ENCODE data around the gene ZNF442. TPM values are rescaled to one million over a fixed set of nuclear protein-coding genes. Genes with fewer than 3 reads are reported as not detected.

Gene ZNF442
- polyA plus RNA-seq, 2 of the 4 experiments (the other 2 are of a cell fraction): not detected

- CTCF ChIA-PET: no interaction called here
- Histone ChIP-seq H3K4me1 (no peaks in the 10 kb centered on the region), H3K4me3 (no peak overlapping the region), H3K27ac (no peak overlapping the region), H3K9me3 (no peaks in the 10 kb centered on the region; the same call in 2 of the 3 replicates), H3K4me2 (no peak overlapping the region)
- ATAC-seq: no peak
- no peak for DNase-seq (ENCODE audit: low read depth in 1 of 2, low spot score in 1 of 2)
- FAIRE-seq: no peak
- POLR2A ChIA-PET: no interaction called here
- TF ChIP-seq BCL3 (IDR thresholded peaks at IDR 0.05) (no peak), PBX3 (IDR thresholded peaks at IDR 0.05) (no peak), GATA3 (IDR thresholded peaks at IDR 0.05; ENCODE audit: borderline replicate concordance) (no peak), NPAS2 (CRISPR knock-in tag; IDR thresholded peaks at IDR 0.05; ENCODE audit: borderline replicate concordance) (no peak)
- WGBS (ENCODE audit: missing lambda C conversion rate): 38% methylated on average over 13 of the region's 13 CpGs
These were observed 46.6 kb downstream of the ZNF442 start for GRCh38 chr19:12318782-12319413.

GRCh38 chr19:12314553-12314952, 50.9 kb downstream of the ZNF442 start:
- H3K9me3 ChIP-seq: no peaks in the 10 kb centered on the region

More at GRCh38 chr19:12314553-12314952, 50.9 kb downstream of the ZNF442 start:
- POLR2A ChIA-PET: no interaction called here
- H3K27ac ChIP-seq: no peak overlapping the region
- H3K4me1 ChIP-seq: no peaks in the 10 kb centered on the region
- TF ChIP-seq JUNB (IDR thresholded peaks at IDR 0.05): no peak
- no peak for TF ChIP-seq CHD2 (IDR thresholded peaks at IDR 0.05; ENCODE audit: low read length, partially characterized antibody)
- no peak for TF ChIP-seq EP300 (IDR thresholded peaks at IDR 0.05)
- no peak for TF ChIP-seq MYC (IDR thresholded peaks at IDR 0.05; ENCODE audit: borderline replicate concordance, low read length)
- no peak for TF ChIP-seq RCOR1 (IDR thresholded peaks at IDR 0.05; ENCODE audit: low read depth, low read length)
- TF ChIP-seq REST (IDR thresholded peaks at IDR 0.05): no peak
- no peak for TF ChIP-seq HES2 (IDR thresholded peaks at IDR 0.05)
- no peak for TF ChIP-seq FOXS1 (CRISPR knock-in tag; IDR thresholded peaks at IDR 0.05)
- no peak for TF ChIP-seq HMGXB4 (CRISPR knock-in tag; IDR thresholded peaks at IDR 0.05; ENCODE audit: borderline replicate concordance)
- TF ChIP-seq NPAS2 (CRISPR knock-in tag; IDR thresholded peaks at IDR 0.05; ENCODE audit: borderline replicate concordance): no peak
- no peak for TF ChIP-seq NFE2L2 (conservative IDR thresholded peaks at IDR 0.05; ENCODE audit: low read length)
- TF ChIP-seq CHD4 (IDR thresholded peaks at IDR 0.05; ENCODE audit: borderline replicate concordance): no peak
- TF ChIP-seq SREBF2 (IDR thresholded peaks at IDR 0.05): no peak
- no peak for TF ChIP-seq HDAC2 (IDR thresholded peaks at IDR 0.05)
- TF ChIP-seq CEBPB (IDR thresholded peaks at IDR 0.05): no peak
- no peak for TF ChIP-seq CTCF (IDR thresholded peaks at IDR 0.05)
- no peak for TF ChIP-seq KDM5A (IDR thresholded peaks at IDR 0.05)
- TF ChIP-seq HEYL (CRISPR knock-in tag; IDR thresholded peaks at IDR 0.05): no peak
- no peak for TF ChIP-seq ZSCAN20 (CRISPR knock-in tag; IDR thresholded peaks at IDR 0.05)
- no peak for TF ChIP-seq HOXA7 (CRISPR knock-in tag; IDR thresholded peaks at IDR 0.05)
- FAIRE-seq (no peak), DNase-seq (ENCODE audit: low read depth in 1 of 2, low spot score in 1 of 2) (no peak), ATAC-seq (no peak)
- WGBS (ENCODE audit: missing lambda C conversion rate): 7% methylated on average over 7 of the region's 7 CpGs
- CTCF ChIA-PET: no interaction called here
- no peak overlapping the region for H3K4me3 ChIP-seq
- H3K4me2 ChIP-seq: no peak overlapping the region

Measured in A549 (cell line).